ENCODE measurements around the gene FRAT2. TPM values are rescaled to one million over a fixed set of nuclear protein-coding genes. Genes with fewer than 3 reads are reported as not detected.

FRAT2 gene
- total and polyA plus RNA-seq, 2 of the 13 experiments (the other 11 are each of a cell fraction or from before 2014, with no cell fraction given), result 7.2 to 14.1 TPM

DNA sequence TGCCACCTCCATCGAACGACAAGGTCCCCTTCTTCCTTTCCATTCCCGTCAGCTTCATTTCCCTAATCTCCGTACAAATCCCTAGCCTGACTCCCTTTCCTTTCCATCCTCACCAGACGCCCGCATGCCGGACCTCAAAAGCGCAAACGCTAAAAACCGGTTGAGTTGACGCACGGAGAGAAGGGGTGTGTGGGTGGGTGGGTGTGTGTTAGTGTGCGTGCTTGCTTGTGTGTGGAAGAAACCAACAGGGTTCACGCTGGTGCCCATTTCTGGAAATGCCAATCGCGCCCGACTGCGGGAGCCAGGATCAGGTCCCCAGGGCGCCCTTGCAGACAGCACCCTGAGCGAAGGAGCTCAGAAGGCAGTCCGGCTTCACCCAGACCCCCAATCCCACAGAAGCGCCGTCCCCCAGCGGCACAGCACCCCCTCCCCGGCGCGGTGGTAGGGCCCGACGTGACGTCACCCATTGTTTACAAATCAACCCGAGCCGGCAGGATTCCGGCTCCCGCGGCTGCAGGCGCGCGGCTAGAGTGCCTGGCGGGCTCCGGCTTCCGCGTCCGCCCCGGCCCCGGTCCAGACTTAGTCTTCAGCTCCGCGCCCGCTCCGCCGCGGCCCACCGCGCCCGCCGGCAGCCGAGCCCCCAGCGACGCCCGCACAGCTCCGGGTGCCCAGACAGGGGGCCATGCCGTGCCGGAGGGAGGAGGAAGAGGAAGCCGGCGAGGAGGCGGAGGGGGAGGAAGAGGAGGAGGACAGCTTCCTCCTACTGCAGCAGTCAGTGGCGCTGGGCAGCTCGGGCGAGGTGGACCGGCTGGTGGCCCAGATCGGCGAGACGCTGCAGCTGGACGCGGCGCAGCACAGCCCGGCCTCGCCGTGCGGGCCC lies 15.5 kb downstream of the FRAT2 start, which contains the start of gene FRAT1 (continued):
- TF ChIP-seq ZNF30 (CRISPR knock-in tag; IDR thresholded peaks at IDR 0.05) (no peak), FOSL2 (CRISPR knock-in tag; IDR thresholded peaks at IDR 0.05) (peak; percentile 57; the same call in 1 of the 2 replicates), MTA3 (CRISPR knock-in tag; IDR thresholded peaks at IDR 0.05) (no peak), PBX3 (CRISPR knock-in tag; IDR thresholded peaks at IDR 0.05; ENCODE audit: borderline replicate concordance) (no peak), CCDC6 (CRISPR knock-in tag; IDR thresholded peaks at IDR 0.05) (no peak), ZNF772 (CRISPR knock-in tag; IDR thresholded peaks at IDR 0.05) (no peak), SMARCE1 (IDR thresholded peaks at IDR 0.05; ENCODE audit: borderline replicate concordance) (no peak), ZFP37 (CRISPR knock-in tag; IDR thresholded peaks at IDR 0.05; ENCODE audit: borderline replicate concordance) (no peak), IRX3 (CRISPR knock-in tag; IDR thresholded peaks at IDR 0.05; ENCODE audit: borderline replicate concordance, low read depth) (0 out of 2 replicates have a peak, but pooled peaks have one; percentile 40), EEA1 (CRISPR knock-in tag; IDR thresholded peaks at IDR 0.05; ENCODE audit: borderline replicate concordance) (no peak), ZNF362 (CRISPR knock-in tag; IDR thresholded peaks at IDR 0.05; ENCODE audit: borderline replicate concordance) (no peak), SSRP1 (CRISPR knock-in tag; IDR thresholded peaks at IDR 0.05) (no peak), RORA (CRISPR knock-in tag; IDR thresholded peaks at IDR 0.05) (no peak), TIGD3 (CRISPR knock-in tag; IDR thresholded peaks at IDR 0.05; ENCODE audit: borderline replicate concordance) (no peak), ZSCAN20 (CRISPR knock-in tag; IDR thresholded peaks at IDR 0.05; ENCODE audit: borderline replicate concordance) (0 out of 2 replicates have a peak, but pooled peaks have one; percentile 29), PPARG (CRISPR knock-in tag; conservative IDR thresholded peaks at IDR 0.05) (no peak), ZNF792 (CRISPR knock-in tag; IDR thresholded peaks at IDR 0.05) (no peak), MAFG (CRISPR knock-in tag; IDR thresholded peaks at IDR 0.05) (no peak), ZNF17 (CRISPR knock-in tag; IDR thresholded peaks at IDR 0.05) (no peak), ZNF263 (CRISPR knock-in tag; IDR thresholded peaks at IDR 0.05) (peak; percentile 94), SCMH1 (CRISPR knock-in tag; IDR thresholded peaks at IDR 0.05; ENCODE audit: borderline replicate concordance) (no peak), NFRKB (IDR thresholded peaks at IDR 0.05) (no peak)
- TF ChIP-seq, protein P1, sequence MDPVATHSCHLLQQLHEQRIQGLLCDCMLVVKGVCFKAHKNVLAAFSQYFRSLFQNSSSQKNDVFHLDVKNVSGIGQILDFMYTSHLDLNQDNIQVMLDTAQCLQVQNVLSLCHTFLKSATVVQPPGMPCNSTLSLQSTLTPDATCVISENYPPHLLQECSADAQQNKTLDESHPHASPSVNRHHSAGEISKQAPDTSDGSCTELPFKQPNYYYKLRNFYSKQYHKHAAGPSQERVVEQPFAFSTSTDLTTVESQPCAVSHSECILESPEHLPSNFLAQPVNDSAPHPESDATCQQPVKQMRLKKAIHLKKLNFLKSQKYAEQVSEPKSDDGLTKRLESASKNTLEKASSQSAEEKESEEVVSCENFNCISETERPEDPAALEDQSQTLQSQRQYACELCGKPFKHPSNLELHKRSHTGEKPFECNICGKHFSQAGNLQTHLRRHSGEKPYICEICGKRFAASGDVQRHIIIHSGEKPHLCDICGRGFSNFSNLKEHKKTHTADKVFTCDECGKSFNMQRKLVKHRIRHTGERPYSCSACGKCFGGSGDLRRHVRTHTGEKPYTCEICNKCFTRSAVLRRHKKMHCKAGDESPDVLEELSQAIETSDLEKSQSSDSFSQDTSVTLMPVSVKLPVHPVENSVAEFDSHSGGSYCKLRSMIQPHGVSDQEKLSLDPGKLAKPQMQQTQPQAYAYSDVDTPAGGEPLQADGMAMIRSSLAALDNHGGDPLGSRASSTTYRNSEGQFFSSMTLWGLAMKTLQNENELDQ (CRISPR knock-in tag; IDR thresholded peaks at IDR 0.05; ENCODE audit: borderline replicate concordance), result no peak
- TF ChIP-seq, protein P2, sequence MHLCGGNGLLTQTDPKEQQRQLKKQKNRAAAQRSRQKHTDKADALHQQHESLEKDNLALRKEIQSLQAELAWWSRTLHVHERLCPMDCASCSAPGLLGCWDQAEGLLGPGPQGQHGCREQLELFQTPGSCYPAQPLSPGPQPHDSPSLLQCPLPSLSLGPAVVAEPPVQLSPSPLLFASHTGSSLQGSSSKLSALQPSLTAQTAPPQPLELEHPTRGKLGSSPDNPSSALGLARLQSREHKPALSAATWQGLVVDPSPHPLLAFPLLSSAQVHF (CRISPR knock-in tag; IDR thresholded peaks at IDR 0.05), result no peak
